Neuronal stem cell (in vitro differentiated cells): ENCODE results near the gene HCRTR2.
"Not testable (repeated sequence)": the region's sequence is repeated elsewhere in the genome, so short reads cannot be mapped to it uniquely, and the experiment has no call there.

Experiments
- DNase-seq: peaks from one replicate; pipeline ENCODE4 v3.0.0-alpha.2; 2013; ENCODE audit warnings: low spot score
- H2AFZ ChIP-seq: one replicate; pipeline ENCODE4 v1.6.1; 2013; ENCODE audit warnings: mild to moderate bottlenecking, low read length, inconsistent platforms
- H2AK5ac ChIP-seq: 2 replicates; pipeline ENCODE4 v1.6.1; 2013; ENCODE audit warnings: low read depth, mild to moderate bottlenecking, inconsistent platforms, low read length, moderate library complexity, mixed read lengths
- H2BK120ac ChIP-seq: 2 replicates; pipeline ENCODE4 v1.6.1; 2013; ENCODE audit warnings: low read depth, mild to moderate bottlenecking, inconsistent platforms, low read length, moderate library complexity, mixed read lengths
- H2BK12ac ChIP-seq: one replicate; pipeline ENCODE4 v1.6.1; 2013; ENCODE audit warnings: low read length, inconsistent platforms
- H2BK15ac ChIP-seq: 2 replicates; pipeline ENCODE4 v1.6.1; 2013; ENCODE audit warnings: mild to moderate bottlenecking, low read length, inconsistent platforms, mixed read lengths
- H2BK5ac ChIP-seq: one replicate; pipeline ENCODE4 v1.6.1; 2013; ENCODE audit warnings: inconsistent platforms, mild to moderate bottlenecking, low read length, moderate library complexity
- H3K14ac ChIP-seq: one replicate; pipeline ENCODE4 v1.6.1; 2013; ENCODE audit warnings: low read length, inconsistent platforms
- H3K18ac ChIP-seq: 2 replicates; pipeline ENCODE4 v1.6.1; 2013; ENCODE audit warnings: low read length, inconsistent platforms
- H3K23ac ChIP-seq: 2 replicates; pipeline ENCODE4 v1.6.1; 2013; ENCODE audit warnings: low read depth, mild to moderate bottlenecking, mixed read lengths, low read length, inconsistent platforms; ENCODE audit not compliant: poor library complexity
- H3K27ac ChIP-seq: replicated peaks from 3 replicates; pipeline ENCODE4 v1.5.1; 2013; ENCODE audit warnings: low read length, inconsistent platforms
- H3K27me3 ChIP-seq, 3 experiments: 2 replicates each; pipeline ENCODE4 v1.6.1; 2013; ENCODE audit warnings: low read length in 3 of 3, mild to moderate bottlenecking in 2 of 3, inconsistent platforms in 1 of 3, low read depth in 1 of 3, mixed read lengths in 1 of 3, moderate library complexity in 1 of 3; ENCODE audit not compliant: control insufficient read depth in 3 of 3, insufficient read depth in 3 of 3
- H3K36me3 ChIP-seq, 2 donors: replicated peaks in 1 of 2; 2 replicates each; pipeline ENCODE4 v1.6.1; 2013; ENCODE audit warnings: low read length in 2 of 2; ENCODE audit not compliant: control insufficient read depth in 2 of 2, insufficient read depth in 2 of 2
- H3K4ac ChIP-seq: 2 replicates; pipeline ENCODE4 v1.6.1; 2013; ENCODE audit warnings: inconsistent platforms, mild to moderate bottlenecking, low read length, moderate library complexity
- H3K4me1 ChIP-seq, 2 donors: 1 replicate in 1 of 2; 2 replicates in 1 of 2; pipeline ENCODE4 v1.6.1; 2013; ENCODE audit warnings: low read length in 2 of 2, low read depth in 1 of 2; ENCODE audit not compliant: control insufficient read depth in 2 of 2, insufficient read depth in 1 of 2
- H3K4me2 ChIP-seq: one replicate; pipeline ENCODE4 v1.6.1; 2013; ENCODE audit warnings: mild to moderate bottlenecking, low read length, inconsistent platforms; ENCODE audit not compliant: insufficient read depth, poor library complexity, severe bottlenecking
- H3K4me3 ChIP-seq, 2 donors: 2 replicates each; pipeline ENCODE4 v1.5.1; 2013; ENCODE audit warnings: low read length in 2 of 2, mild to moderate bottlenecking in 2 of 2, inconsistent platforms in 1 of 2, moderate library complexity in 1 of 2
- H3K79me1 ChIP-seq: one replicate; pipeline ENCODE4 v1.6.1; 2013; ENCODE audit warnings: low read depth, mild to moderate bottlenecking, inconsistent platforms, low read length, moderate library complexity
- H3K9ac ChIP-seq: one replicate; pipeline ENCODE4 v1.6.1; 2013; ENCODE audit warnings: mild to moderate bottlenecking, low read depth, low read length, inconsistent platforms; ENCODE audit not compliant: poor library complexity
- H3K9me3 ChIP-seq, 2 donors: replicated peaks in 1 of 2; 2 replicates each; pipeline versions ENCODE3 to v1.6.1; 2013; ENCODE audit warnings: low read length in 2 of 2, mild to moderate bottlenecking in 2 of 2, inconsistent platforms in 1 of 2, low read depth in 1 of 2, mixed read lengths in 1 of 2, moderate library complexity in 1 of 2; ENCODE audit not compliant: control insufficient read depth in 2 of 2, insufficient read depth in 1 of 2
- H4K8ac ChIP-seq: one replicate; pipeline ENCODE4 v1.6.1; 2013; ENCODE audit warnings: low read depth, mild to moderate bottlenecking, inconsistent platforms, low read length, moderate library complexity
- H4K91ac ChIP-seq: one replicate; pipeline ENCODE4 v1.6.1; 2013; ENCODE audit warnings: low read length, low read depth, mild to moderate bottlenecking, inconsistent platforms; ENCODE audit not compliant: poor library complexity
- WGBS, 2 donors: extraction: QIAGEN DNeasy Blood & Tissue Kit; methylation state at CpG; one replicate each; pipeline ENCODE4 v1.1.7; 2013; ENCODE audit warnings: missing lambda C conversion rate in 2 of 2, mixed read lengths in 1 of 2; ENCODE audit not compliant: insufficient read length in 2 of 2, insufficient replicate concordance in 1 of 2; ENCODE audit errors: extremely low coverage in 2 of 2; 5-methylcytosine and 5-hydroxymethylcytosine counted together

HCRTR2 gene

GRCh38 chr6:55220961-55221360 is 46.6 kb downstream of the HCRTR2 start:
- H3K18ac ChIP-seq, result no peak overlapping the region
- no peak for DNase-seq
- H4K91ac ChIP-seq, result no peak overlapping the region
- no peaks in the 10 kb centered on the region for H3K36me3 ChIP-seq
- no peak overlapping the region for H3K23ac ChIP-seq
- H2AK5ac ChIP-seq, result no peak overlapping the region
- no peak overlapping the region for H3K4me2 ChIP-seq
- no peak overlapping the region for H3K4me3 ChIP-seq
- no peak overlapping the region for H3K14ac ChIP-seq
- H3K27me3 ChIP-seq, result no peaks in the 10 kb centered on the region
- no peak overlapping the region for H2BK15ac ChIP-seq
- no peaks in the 10 kb centered on the region for H3K9me3 ChIP-seq
- no peaks in the 10 kb centered on the region for H3K4me1 ChIP-seq
- no CpG with 5 or more reads among the region's 3 CpGs for WGBS, 2 donors
- H2AFZ ChIP-seq, result no peak overlapping the region
- H3K9ac ChIP-seq, result no peak overlapping the region
- H3K4ac ChIP-seq, result no peak overlapping the region
- no peaks in the 10 kb centered on the region for H3K79me1 ChIP-seq
- no peak overlapping the region for H2BK120ac ChIP-seq
- H2BK5ac ChIP-seq, result no peak overlapping the region
- H2BK12ac ChIP-seq, result no peak overlapping the region
- no peak overlapping the region for H3K27ac ChIP-seq
- no peak overlapping the region for H4K8ac ChIP-seq

DNA sequence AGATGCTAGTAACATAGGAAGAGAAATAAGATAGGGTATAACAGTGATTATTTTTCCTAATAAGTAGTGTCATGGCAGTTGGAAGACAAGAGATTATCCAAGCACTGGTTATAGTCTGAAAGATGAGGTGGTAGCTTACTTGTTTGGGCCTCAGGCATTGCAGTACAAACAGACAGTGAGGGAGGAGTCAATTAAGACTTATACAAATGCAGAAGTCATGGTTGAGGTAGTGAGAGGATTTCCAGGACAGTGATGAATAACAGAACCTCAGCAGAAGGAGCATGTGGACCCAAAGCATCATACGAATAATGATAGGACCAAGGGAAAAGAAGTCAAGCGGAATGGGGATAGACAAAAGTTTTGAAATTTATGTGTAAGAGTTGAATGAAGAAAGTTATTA is 53.5 kb downstream of the HCRTR2 start:
- Histone ChIP-seq H2BK120ac (no peak overlapping the region), H3K79me1 (no peaks in the 10 kb centered on the region), H3K36me3 (no peaks in the 10 kb centered on the region), H3K18ac (no peak overlapping the region), H3K4me1 (no peaks in the 10 kb centered on the region), H2AFZ (no peak overlapping the region), H4K8ac (no peak overlapping the region), H3K4me2 (no peak overlapping the region), H3K4me3 (no peak overlapping the region), H4K91ac (no peak overlapping the region), H3K14ac (no peak overlapping the region), H3K23ac (no peak overlapping the region), H2BK15ac (no peak overlapping the region), H2BK12ac (no peak overlapping the region), H2AK5ac (no peak overlapping the region), H3K9me3 (no peaks in the 10 kb centered on the region), H3K4ac (no peak overlapping the region), H3K27me3 (no peaks in the 10 kb centered on the region), H3K27ac (no peak overlapping the region), H3K9ac (no peak overlapping the region), H2BK5ac (no peak overlapping the region)
- DNase-seq, result no peak
- 100% methylated on average over 1 of the region's 2 CpGs; no CpG with 5 or more reads in 1 of the 2 donors for WGBS, 2 donors

- H3K27ac ChIP-seq, result no peak overlapping the region
- H3K4me1 ChIP-seq, result no peaks in the 10 kb centered on the region
- H2BK15ac ChIP-seq, result no peak overlapping the region
- H3K36me3 ChIP-seq, result no peaks in the 10 kb centered on the region
- H3K27me3 ChIP-seq, result no peaks in the 10 kb centered on the region
- H3K4me3 ChIP-seq, result no peak overlapping the region
- H3K9me3 ChIP-seq, result no peaks in the 10 kb centered on the region
- no peak overlapping the region for H3K14ac ChIP-seq
- no peak for DNase-seq
- no peak overlapping the region for H2AK5ac ChIP-seq
- no peak overlapping the region for H3K4ac ChIP-seq
- H2BK5ac ChIP-seq, result no peak overlapping the region
- H2AFZ ChIP-seq, result no peak overlapping the region
- H4K91ac ChIP-seq, result no peak overlapping the region
- no peak overlapping the region for H2BK120ac ChIP-seq
- H3K23ac ChIP-seq, result no peak overlapping the region
- WGBS, 2 donors, result no CpG with 5 or more reads among the region's 1 CpG
- no peak overlapping the region for H3K18ac ChIP-seq
- no peak overlapping the region for H3K9ac ChIP-seq
- no peak overlapping the region for H4K8ac ChIP-seq
- no peaks in the 10 kb centered on the region for H3K79me1 ChIP-seq
- no peak overlapping the region for H2BK12ac ChIP-seq
- no peak overlapping the region for H3K4me2 ChIP-seq
These were observed 64.8 kb downstream of the HCRTR2 start for GRCh38 chr6:55239099-55239498.

GRCh38 chr6:55240975-55241605 is 66.8 kb downstream of the HCRTR2 start:
- WGBS, 2 donors, result 100% methylated on average over 1 of the region's 6 CpGs; no CpG with 5 or more reads in 1 of the 2 donors
- not testable (repeated sequence) for H3K18ac ChIP-seq, H3K27ac ChIP-seq, H2AK5ac ChIP-seq, H2BK15ac ChIP-seq, H3K4me3 ChIP-seq, H3K4me2 ChIP-seq, H3K4ac ChIP-seq, H4K8ac ChIP-seq, H3K4me1 ChIP-seq, H2BK12ac ChIP-seq, H3K36me3 ChIP-seq, H4K91ac ChIP-seq, H3K79me1 ChIP-seq, H2AFZ ChIP-seq, H3K23ac ChIP-seq, H2BK5ac ChIP-seq, H3K9me3 ChIP-seq, H3K14ac ChIP-seq, H3K27me3 ChIP-seq, H2BK120ac ChIP-seq, H3K9ac ChIP-seq
- peak; percentile 0 for DNase-seq
